ENCODE results near the gene DDX3X. TPM values are rescaled to one million over a fixed set of nuclear protein-coding genes. Genes with fewer than 3 reads are reported as not detected.

The DDX3X gene
- total and polyA plus RNA-seq, 2 of the 13 experiments (the other 11 are each of a cell fraction or from before 2014, with no cell fraction given), result 53.5 to 239 TPM

GRCh38 chrX:41289095-41289494, 44.9 kb upstream of the DDX3X start:
- Histone ChIP-seq H4K20me1 (ENCODE audit: insufficient read depth, low read length) (no peaks in the 10 kb centered on the region), H3K4me3 (replicated peaks in 1 of 3; ENCODE audit: insufficient read depth in 1 of 3, low read depth in 2 of 3, low read length in 3 of 3) (no peak overlapping the region), H3K9ac (ENCODE audit: insufficient read depth, low read depth, low read length) (no peak overlapping the region), H3K27ac (ENCODE audit: extremely low read length, insufficient read depth, low read length) (no peak overlapping the region), H3K36me3 (replicated peaks in 1 of 2; ENCODE audit: control insufficient read depth in 1 of 2, insufficient read depth in 2 of 2, low read length in 2 of 2) (no peaks in the 10 kb centered on the region), H3K4me2 (ENCODE audit: low read depth, low read length) (no peak overlapping the region; the same call in 1 of the 2 replicates), H2AFZ (ENCODE audit: low read length) (no peak overlapping the region), H3K4me1 (ENCODE audit: insufficient read depth, low read length) (0 out of 2 replicates have a peak, but pooled peaks cover 4% of the 10 kb centered on the region), H3K9me3 (ENCODE audit: low read length) (no peaks in the 10 kb centered on the region), H3K79me2 (ENCODE audit: insufficient read depth, low read length) (no peaks in the 10 kb centered on the region), H3K27me3 (ENCODE audit: control insufficient read depth in 1 of 2, insufficient read depth in 2 of 2, low read length in 2 of 2) (no peaks in the 10 kb centered on the region)
- in situ Hi-C loops (cut with HindIII; ENCODE audit: extremely low pct_ligation_motif_present, low pct_unique_long_range_greater_than_20kb), result no loop called here
- FAIRE-seq, result no peak
- WGBS (ENCODE audit: low lambda C conversion rate), result no CpG with 5 or more reads among the region's 3 CpGs
- ChIA-PET CTCF (ENCODE audit: low intra/inter-chr PET ratio, low total read pairs) (no interaction called here), POLR2A (no interaction called here)
- intact Hi-C loops (cut with micrococcal nuclease; ENCODE audit: unreplicated experiment), result no loop called here
- no peak for DNase-seq (ENCODE audit: low spot score)
- BruUV-seq (replicated peaks), result no TSS peak
- ATAC-seq, result peak; percentile 50; the same call in 2 of the 3 replicates
- TF ChIP-seq ZMYM3 (CRISPR knock-in tag; IDR thresholded peaks at IDR 0.05) (no peak), AGO2 (optimal IDR thresholded peaks at IDR 0.05; ENCODE audit: low read depth, low read length) (no peak), ERF (CRISPR knock-in tag; IDR thresholded peaks at IDR 0.05) (no peak), ATF4 (CRISPR knock-in tag; IDR thresholded peaks at IDR 0.05) (no peak), THRA (CRISPR knock-in tag; IDR thresholded peaks at IDR 0.05; ENCODE audit: borderline replicate concordance) (no peak), HOXA3 (CRISPR knock-in tag; IDR thresholded peaks at IDR 0.05) (no peak), ZUFSP (CRISPR knock-in tag; IDR thresholded peaks at IDR 0.05; ENCODE audit: borderline replicate concordance) (no peak), ZNF30 (CRISPR knock-in tag; IDR thresholded peaks at IDR 0.05) (no peak), ZNF672 (CRISPR knock-in tag; IDR thresholded peaks at IDR 0.05) (no peak), ETS1 (CRISPR knock-in tag; IDR thresholded peaks at IDR 0.05) (no peak), SOX5 (CRISPR knock-in tag; IDR thresholded peaks at IDR 0.05; ENCODE audit: borderline replicate concordance) (no peak), MZF1 (CRISPR knock-in tag; IDR thresholded peaks at IDR 0.05; ENCODE audit: borderline replicate concordance) (no peak), NFIC (IDR thresholded peaks at IDR 0.05; ENCODE audit: low read length) (no peak), GABPB1 (CRISPR knock-in tag; IDR thresholded peaks at IDR 0.05) (no peak), NFAT5 (CRISPR knock-in tag; IDR thresholded peaks at IDR 0.05) (no peak)

Measured in HepG2 (cell line).